AG09319 (cell line): Measurements from ENCODE around the gene PRG3.

Experiments used
- DNase-seq: peaks from one replicate; pipeline ENCODE4 v3.0.0-alpha.2; 2010; ENCODE audit warnings: low read depth; ENCODE audit errors: extremely low read depth
- TF ChIP-seq, protein P1 (sequence below): IDR thresholded peaks from 2 replicates; pipeline ENCODE4 v1.5.1; 2011; ENCODE audit warnings: low read depth, mild to moderate bottlenecking, inconsistent platforms, low read length, moderate library complexity

PRG3 gene

DNA sequence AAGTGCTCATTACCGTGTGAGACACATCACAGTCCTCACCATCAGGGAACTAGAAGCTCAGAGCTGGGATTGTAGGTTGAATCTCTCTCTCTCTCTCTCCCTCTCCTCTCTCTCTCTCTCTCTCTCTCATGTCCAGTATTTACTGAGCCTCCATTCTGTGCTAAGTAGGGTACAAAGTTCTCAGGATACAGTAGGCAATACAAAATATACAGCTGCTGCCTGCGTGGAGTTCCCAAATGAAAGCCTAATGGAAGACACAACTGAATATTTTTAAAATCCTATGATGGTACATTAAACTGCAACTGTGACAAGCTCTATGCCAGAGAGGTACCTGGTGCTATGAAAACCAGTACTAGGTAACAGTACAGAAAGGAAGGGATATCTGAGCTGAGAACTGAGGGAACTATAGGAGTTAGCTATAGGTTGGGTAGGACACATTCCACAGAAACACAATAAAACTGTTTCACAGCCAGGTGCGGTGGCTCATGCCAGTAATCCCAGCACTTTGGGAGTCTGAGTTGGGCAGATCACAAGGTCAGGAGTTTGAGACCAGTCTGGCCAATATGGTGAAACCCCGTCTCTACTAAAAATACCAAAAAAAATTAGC lies 19.1 kb upstream of the PRG3 start:
- no peak for DNase-seq
- TF ChIP-seq, protein P1, sequence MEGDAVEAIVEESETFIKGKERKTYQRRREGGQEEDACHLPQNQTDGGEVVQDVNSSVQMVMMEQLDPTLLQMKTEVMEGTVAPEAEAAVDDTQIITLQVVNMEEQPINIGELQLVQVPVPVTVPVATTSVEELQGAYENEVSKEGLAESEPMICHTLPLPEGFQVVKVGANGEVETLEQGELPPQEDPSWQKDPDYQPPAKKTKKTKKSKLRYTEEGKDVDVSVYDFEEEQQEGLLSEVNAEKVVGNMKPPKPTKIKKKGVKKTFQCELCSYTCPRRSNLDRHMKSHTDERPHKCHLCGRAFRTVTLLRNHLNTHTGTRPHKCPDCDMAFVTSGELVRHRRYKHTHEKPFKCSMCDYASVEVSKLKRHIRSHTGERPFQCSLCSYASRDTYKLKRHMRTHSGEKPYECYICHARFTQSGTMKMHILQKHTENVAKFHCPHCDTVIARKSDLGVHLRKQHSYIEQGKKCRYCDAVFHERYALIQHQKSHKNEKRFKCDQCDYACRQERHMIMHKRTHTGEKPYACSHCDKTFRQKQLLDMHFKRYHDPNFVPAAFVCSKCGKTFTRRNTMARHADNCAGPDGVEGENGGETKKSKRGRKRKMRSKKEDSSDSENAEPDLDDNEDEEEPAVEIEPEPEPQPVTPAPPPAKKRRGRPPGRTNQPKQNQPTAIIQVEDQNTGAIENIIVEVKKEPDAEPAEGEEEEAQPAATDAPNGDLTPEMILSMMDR: no peak

DNA sequence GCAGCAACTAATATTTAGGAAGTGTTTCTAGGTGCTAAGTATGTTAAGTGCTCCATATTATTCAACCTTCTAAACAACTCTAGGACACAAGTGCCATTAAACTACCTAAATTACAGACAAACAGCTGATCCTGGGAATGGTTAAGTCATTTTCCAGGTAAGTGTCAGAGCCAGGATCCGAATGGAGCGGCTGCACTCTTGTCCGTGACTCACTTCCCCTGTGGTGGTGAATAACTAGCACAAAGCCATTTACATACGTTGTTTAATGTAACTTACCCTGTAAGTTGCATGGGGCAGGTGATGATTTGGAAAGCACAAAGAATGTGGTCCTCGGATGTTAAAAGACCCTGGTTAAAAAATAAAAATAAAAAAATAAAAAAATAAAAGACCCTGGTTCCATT lies 18.3 kb upstream of the PRG3 start:
- DNase-seq: no peak
- TF ChIP-seq, protein P1: no peak

DNA sequence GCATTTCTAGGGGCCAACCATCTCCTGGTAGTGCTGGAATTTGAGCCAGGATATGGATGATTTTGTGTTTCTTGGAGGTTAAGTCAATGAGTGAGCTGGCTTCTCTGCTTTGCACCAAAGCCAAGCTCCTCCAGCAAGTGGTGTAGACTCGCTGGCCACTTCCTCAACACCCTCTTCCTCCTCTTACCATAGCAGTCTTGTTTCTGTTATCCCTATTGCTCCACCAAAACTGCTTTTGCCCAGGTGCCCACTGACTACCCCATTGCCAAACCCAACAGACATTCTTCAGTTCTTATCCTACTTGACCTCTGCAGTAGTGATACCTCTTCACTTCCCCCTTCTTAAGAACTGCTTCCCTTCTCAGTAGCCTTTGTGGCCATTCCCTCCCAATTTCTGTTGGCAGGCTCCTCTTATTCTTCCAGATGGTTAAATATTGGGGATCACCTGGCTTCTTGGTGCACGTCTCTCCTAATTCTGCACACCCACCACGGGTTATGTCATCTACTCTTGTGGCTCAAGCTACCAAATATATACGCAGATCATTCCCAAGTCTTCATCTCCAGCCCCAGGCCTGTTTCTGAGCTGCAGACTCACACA lies 16.5 kb upstream of the PRG3 start:
- no peak for DNase-seq
- TF ChIP-seq, protein P1: no peak

DNA sequence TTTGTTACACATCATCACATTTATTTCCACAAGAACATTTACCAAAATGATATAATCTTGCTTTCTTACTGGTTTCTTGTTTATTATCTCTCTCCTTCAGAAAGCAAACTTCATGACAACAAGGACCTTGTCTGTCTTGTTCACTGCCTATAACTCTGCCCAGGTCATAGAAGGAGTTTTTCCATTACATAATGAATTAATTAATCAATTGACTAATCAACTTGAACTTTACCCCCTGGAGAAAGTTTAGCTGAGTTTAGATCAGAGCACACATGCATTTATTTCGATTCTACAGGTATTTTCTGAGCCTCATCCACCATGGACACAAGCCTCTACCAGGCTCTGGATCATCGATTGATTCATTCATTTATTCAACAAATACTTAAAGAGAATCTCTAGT lies 15.8 kb upstream of the PRG3 start:
- no peak for DNase-seq
- TF ChIP-seq, protein P1: no peak

DNA sequence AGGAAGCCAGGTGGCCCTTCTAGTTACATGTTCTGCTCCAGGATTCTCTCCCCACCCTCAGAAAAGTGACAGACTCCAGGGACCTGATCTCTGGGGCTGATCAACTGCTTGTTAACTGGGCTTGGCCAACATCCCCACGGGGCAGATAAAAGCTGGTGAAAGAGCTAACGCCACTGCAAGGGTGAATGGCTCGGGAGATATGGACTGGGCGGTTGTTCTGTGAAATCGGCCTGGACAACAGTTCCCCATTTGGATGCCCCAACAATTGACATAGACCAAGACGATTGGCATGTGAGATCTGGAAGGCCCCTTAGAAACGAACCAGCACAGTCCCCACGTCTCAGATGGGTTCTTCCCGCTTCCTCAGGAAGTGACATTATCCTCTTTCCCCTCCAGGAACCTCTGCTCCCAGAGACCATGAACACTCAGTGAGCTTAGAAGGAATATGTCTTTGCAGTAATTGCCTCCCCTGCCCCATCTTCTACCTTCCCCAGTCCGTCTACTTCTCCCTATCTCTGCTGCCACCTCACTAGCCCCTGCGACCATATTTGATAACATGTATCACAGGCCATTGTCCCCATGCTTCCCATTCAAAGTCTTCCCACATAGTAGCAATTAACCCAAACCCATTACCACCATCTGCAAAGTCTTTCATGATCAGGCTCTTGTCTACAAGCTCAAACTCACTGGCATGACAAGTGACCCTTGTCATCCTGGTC lies 15.1 kb upstream of the PRG3 start:
- TF ChIP-seq, protein P1: no peak
- no peak for DNase-seq

DNA sequence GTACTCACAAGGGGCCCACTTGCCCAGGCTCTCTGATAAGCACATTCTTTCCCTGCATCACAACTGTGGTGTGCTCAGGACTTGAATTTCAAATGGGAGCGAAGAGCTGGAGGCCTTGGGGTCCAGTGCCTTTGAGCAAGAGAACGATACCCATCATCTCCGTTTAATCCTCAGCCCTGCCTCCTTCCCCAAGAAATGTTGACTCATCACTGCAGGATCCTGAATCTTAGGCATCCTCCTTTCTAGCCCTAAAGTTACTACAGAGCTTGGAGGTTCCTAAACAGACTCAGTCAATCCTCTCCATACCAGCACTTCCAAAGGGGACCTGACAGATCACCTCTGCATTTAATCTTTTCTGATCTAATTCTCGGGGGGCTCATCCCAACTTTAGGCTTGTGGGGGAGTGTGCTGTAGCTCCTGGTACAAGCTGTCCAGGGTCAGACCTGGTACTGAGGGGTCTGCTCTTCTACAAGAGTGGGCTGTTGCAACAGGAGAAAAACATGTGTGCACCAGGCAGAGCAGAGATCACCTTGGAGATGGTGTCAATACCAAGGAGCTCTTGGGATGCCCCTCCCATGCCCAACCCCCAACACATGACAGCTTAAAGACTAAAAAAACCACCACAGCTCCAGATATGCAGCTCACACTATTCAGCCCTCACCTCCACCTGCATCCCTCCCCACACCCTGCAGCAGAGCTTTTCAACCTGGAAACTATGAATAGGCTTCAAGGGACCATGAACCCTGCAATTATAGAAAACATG lies 13.4 kb upstream of the PRG3 start:
- DNase-seq: no peak
- TF ChIP-seq, protein P1: no peak

DNA sequence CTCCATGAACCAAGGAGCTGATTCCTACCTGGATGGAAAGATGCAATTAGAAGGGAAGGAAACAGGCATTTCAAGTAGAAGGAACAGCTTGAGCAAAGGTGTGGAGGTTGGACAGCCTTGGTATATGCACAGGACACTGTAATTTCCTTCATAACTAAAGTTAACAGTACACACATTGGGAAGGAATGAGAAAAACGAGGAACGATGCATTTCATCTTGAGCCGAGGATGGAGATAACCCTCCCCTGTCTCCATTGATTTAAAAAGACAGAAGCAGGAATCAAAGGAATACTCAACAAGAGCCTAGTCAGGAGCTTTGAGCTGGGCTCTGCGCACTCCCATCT lies 11.8 kb upstream of the PRG3 start:
- no peak for DNase-seq
- TF ChIP-seq, protein P1: no peak
